K562 (cell line): ENCODE data around the gene MRPL11. TPM values are rescaled to one million over a fixed set of nuclear protein-coding genes. Genes with fewer than 3 reads are reported as not detected.

ENCODE experiments used
- ATAC-seq: fragments of 200-7000 bp; cut with Tn5 transposase; 3 replicates; pipeline ENCODE4 v1.9.1; 2020; ENCODE audit warnings: moderate library complexity
- BruUV-seq: library from RNA; stranded (reverse); fragments of 400-500 nt; replicated peaks from 2 replicates; lab custom pipeline; 2021; lab: Mats Ljungman, UMichigan
- CTCF ChIA-PET: fragments of 300-600 bp; formaldehyde crosslinking; extraction: SDS; loops from one replicate; lab custom pipeline; 2021; ENCODE audit warnings: low intra/inter-chr PET ratio; lab: Yijun Ruan, JAX
- POLR2A ChIA-PET: fragments of 300-600, 350-650 bp; sonication (Branson Sonifier 250); formaldehyde crosslinking; extraction: SDS; loops from one replicate; lab custom pipeline; 2021; ENCODE audit warnings: antibody characterized with exemption, inconsistent platforms; lab: Yijun Ruan, JAX
- DNase-seq, 4 experiments: peaks; one replicate each; pipeline versions ENCODE4 v3.0.0 to v3.0.0-alpha.2; 2011 to 2018; ENCODE audit warnings: low spot score in 3 of 4, mixed read lengths in 3 of 4; ENCODE audit errors: extremely low read depth in 1 of 4
- FAIRE-seq: peaks from 2 replicates; lab custom pipeline; 2011; peaks lifted over from hg19 to GRCh38; lab: Jason Lieb, UNC
- H2AFZ ChIP-seq: 2 replicates; pipeline ENCODE4 v1.6.0; 2011; ENCODE audit warnings: low read depth, low read length, control low read depth, inconsistent platforms
- H3K27ac ChIP-seq: fragments of 200-600 bp; 3 replicates; pipeline ENCODE4 v1.8.0; 2011; ENCODE audit warnings: low read depth, mild to moderate bottlenecking, control low read depth, inconsistent platforms, low read length, moderate library complexity, mixed read lengths; ENCODE audit errors: extremely low read depth
- H3K27me3 ChIP-seq, 2 experiments: fragments of 300-600 bp in 1 of 2; 2 replicates in 1 of 2; 3 replicates in 1 of 2; pipeline versions ENCODE4 v1.6.0 to v1.8.0; 2011; ENCODE audit warnings: inconsistent platforms in 2 of 2, low read length in 2 of 2, mild to moderate bottlenecking in 1 of 2, mixed read lengths in 1 of 2, moderate library complexity in 1 of 2; ENCODE audit not compliant: control insufficient read depth in 2 of 2, insufficient read depth in 2 of 2
- H3K36me3 ChIP-seq: fragments of 300-600 bp; 3 replicates; pipeline ENCODE4 v1.8.0; 2011; ENCODE audit warnings: mild to moderate bottlenecking, low read length, inconsistent platforms; ENCODE audit not compliant: control insufficient read depth, insufficient read depth
- H3K4me1 ChIP-seq, 2 experiments: fragments of 200-600 bp in 1 of 2; replicated peaks in 1 of 2; 2 replicates in 1 of 2; 3 replicates in 1 of 2; pipeline versions ENCODE4 v1.5.1 to v1.8.0; 2011; ENCODE audit warnings: inconsistent platforms in 2 of 2, low read length in 2 of 2, mild to moderate bottlenecking in 1 of 2, mixed read lengths in 1 of 2, moderate library complexity in 1 of 2; ENCODE audit not compliant: control insufficient read depth in 2 of 2, insufficient read depth in 2 of 2
- H3K4me2 ChIP-seq: 2 replicates; pipeline ENCODE4 v1.6.1; 2011; ENCODE audit warnings: low read length, control low read depth, inconsistent platforms, mixed read lengths; ENCODE audit not compliant: insufficient read depth
- H3K4me3 ChIP-seq: fragments of 200-600 bp; sonication (generic), shearing (Covaris generic); 2 replicates; pipeline ENCODE4 v1.5.1; 2016; ENCODE audit warnings: control low read depth, inconsistent platforms
- H3K79me2 ChIP-seq: fragments of 200-600 bp; 3 replicates; pipeline ENCODE4 v1.8.0; 2011; ENCODE audit warnings: low read length, inconsistent platforms; ENCODE audit not compliant: control insufficient read depth, insufficient read depth
- H3K9ac ChIP-seq, 2 experiments: 2 replicates each; pipeline versions ENCODE4 v1.6.0 to v1.6.1; 2011; ENCODE audit warnings: low read depth in 2 of 2, low read length in 2 of 2, control low read depth in 1 of 2, inconsistent platforms in 1 of 2, mild to moderate bottlenecking in 1 of 2, mixed read lengths in 1 of 2; ENCODE audit not compliant: insufficient read depth in 1 of 2
- H3K9me1 ChIP-seq: one replicate; pipeline ENCODE4 v1.6.0; 2011; ENCODE audit warnings: inconsistent platforms, mild to moderate bottlenecking, low read length, moderate library complexity; ENCODE audit not compliant: control insufficient read depth, insufficient read depth
- H3K9me3 ChIP-seq: replicated peaks from 2 replicates; pipeline ENCODE4 v1.5.1; 2011; ENCODE audit warnings: low read depth, low read length, inconsistent platforms; ENCODE audit not compliant: control insufficient read depth, insufficient read depth
- H4K20me1 ChIP-seq: replicated peaks from 2 replicates; pipeline ENCODE4 v1.6.1; 2011; ENCODE audit warnings: low read length, inconsistent platforms, mixed read lengths; ENCODE audit not compliant: control insufficient read depth, insufficient read depth
- EGR1 ChIP-seq: fragments of 450-650 bp; conservative IDR thresholded peaks from 2 replicates; pipeline ENCODE4 v1.6.1; 2017; ENCODE audit warnings: mild to moderate bottlenecking
- GATAD2B ChIP-seq: fragments of 450-650 bp; IDR thresholded peaks from 2 replicates; pipeline ENCODE4 v1.6.1; 2017; ENCODE audit warnings: mild to moderate bottlenecking, borderline replicate concordance
- RFX1 ChIP-seq: fragments of 450-650 bp; IDR thresholded peaks from 2 replicates; pipeline ENCODE4 v1.6.1; 2016; ENCODE audit warnings: mild to moderate bottlenecking, moderate library complexity
- TCF7 ChIP-seq: sonication (generic); IDR thresholded peaks from 2 replicates; pipeline ENCODE4 v1.6.1; 2016; ENCODE audit warnings: antibody characterized with exemption, borderline replicate concordance
- WGBS: fragments of 100-300 bp; shearing (Covaris generic); methylation state at CpG from one replicate; pipeline ENCODE4 v1.1.6; 2016; ENCODE audit warnings: low coverage, mixed read lengths; ENCODE audit not compliant: insufficient coverage; ENCODE audit errors: missing lambda C conversion rate; 5-methylcytosine and 5-hydroxymethylcytosine counted together
- in situ Hi-C: fragments of 300-500 bp; cut with MboI; formaldehyde crosslinking; loops from 4 replicates; pipeline ENCODE4 v1.15.0; 2018; ENCODE audit warnings: inconsistent platforms, mixed read lengths
- intact Hi-C: fragments of 100-400 bp; cut with micrococcal nuclease; formaldehyde crosslinking; loops from 2 replicates; pipeline ENCODE4 v1.14.2; 2022
- polyA plus RNA-seq, 8 experiments: library from polyadenylated mRNA; depleted of rRNA in 4 of 8; stranded (reverse) in 5 of 8; unstranded in 3 of 8; fragments of >200 nt; fragmentation: Nextera tagmentation in 2 of 8; fragmentation: Illumina TruSeq in 1 of 8; extraction: Ambion mirVana in 2 of 8; extraction: Trizol in 1 of 8; gene quantifications; 2 replicates each; pipeline versions ENCODE4 v1.2.1 to v1.2.3, GENCODE V29; 2011 to 2014; ENCODE audit warnings: inconsistent platforms in 1 of 8, missing spikeins in 1 of 8
- total RNA-seq, 7 experiments: library from RNA; depleted of rRNA in 6 of 7; stranded (reverse); fragments of >200 nt in 6 of 7; fragmentation: Illumina TruSeq in 2 of 7; extraction: Trizol in 2 of 7; gene quantifications; 2 replicates each; pipeline versions ENCODE4 v1.2.1 to v1.2.3, GENCODE V29; 2011 to 2021; ENCODE audit warnings: low replicate concordance in 1 of 7
- TF ChIP-seq, protein P1 (sequence below), 2 experiments: IDR thresholded peaks; 2 replicates each; pipeline ENCODE4 v1.6.1; 2012; ENCODE audit warnings: improper control_type of control experiment in 2 of 2, low read depth in 2 of 2, low read length in 2 of 2, borderline replicate concordance in 1 of 2
- TF ChIP-seq, protein P2 (sequence below): fragments of 200-800 bp; sonication (Bioruptor generic); IDR thresholded peaks from 2 replicates; pipeline ENCODE4 v1.6.1; 2017; ENCODE audit warnings: missing genetic modification characterization, missing compliant biosample characterization

The MRPL11 gene
- total and polyA plus RNA-seq, 9 of the 15 experiments (the other 6 are each of a cell fraction or from before 2014, with no cell fraction given): 33.0 to 173 (median 91.9) TPM

DNA sequence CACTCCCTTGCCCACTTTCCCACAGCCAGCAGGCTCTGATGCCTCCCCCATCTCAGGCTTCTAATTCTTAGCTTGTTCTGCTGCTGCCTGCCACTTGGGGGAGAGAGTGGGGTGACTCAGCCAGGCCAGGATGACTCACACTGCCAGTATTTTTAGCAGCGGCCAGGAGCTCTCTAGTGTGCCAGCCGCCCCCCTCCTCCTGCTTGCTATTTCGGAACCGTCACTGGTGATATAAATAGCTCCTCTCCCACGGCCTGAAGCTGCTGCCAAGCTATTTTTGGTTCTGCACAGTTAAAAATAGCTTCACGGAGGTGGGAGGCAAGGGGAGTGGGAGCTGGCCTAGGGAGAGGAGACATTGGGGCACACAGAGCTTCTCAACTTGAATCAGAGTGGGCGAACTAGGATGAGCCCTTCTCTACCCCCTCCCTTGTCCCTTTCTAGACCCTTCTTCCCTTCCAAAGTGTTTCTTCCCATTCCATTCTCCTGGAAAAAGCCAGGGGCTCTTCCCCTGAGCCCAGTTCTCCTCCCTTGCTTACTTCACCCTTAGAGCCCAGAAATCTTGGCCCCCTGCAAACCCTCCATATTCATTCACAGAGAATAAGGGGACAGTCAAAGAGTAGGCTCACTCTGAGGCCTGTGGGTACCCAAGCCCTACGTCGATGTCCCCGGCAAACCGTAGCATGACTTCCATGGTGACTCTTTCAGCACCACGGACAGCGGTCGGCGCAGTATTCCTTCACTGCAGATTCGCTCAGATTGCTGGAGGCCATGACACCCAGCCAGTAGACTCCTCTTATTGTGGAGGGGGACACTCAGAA lies 20.3 kb downstream of the MRPL11 start (continued):
- TF ChIP-seq, protein P1, sequence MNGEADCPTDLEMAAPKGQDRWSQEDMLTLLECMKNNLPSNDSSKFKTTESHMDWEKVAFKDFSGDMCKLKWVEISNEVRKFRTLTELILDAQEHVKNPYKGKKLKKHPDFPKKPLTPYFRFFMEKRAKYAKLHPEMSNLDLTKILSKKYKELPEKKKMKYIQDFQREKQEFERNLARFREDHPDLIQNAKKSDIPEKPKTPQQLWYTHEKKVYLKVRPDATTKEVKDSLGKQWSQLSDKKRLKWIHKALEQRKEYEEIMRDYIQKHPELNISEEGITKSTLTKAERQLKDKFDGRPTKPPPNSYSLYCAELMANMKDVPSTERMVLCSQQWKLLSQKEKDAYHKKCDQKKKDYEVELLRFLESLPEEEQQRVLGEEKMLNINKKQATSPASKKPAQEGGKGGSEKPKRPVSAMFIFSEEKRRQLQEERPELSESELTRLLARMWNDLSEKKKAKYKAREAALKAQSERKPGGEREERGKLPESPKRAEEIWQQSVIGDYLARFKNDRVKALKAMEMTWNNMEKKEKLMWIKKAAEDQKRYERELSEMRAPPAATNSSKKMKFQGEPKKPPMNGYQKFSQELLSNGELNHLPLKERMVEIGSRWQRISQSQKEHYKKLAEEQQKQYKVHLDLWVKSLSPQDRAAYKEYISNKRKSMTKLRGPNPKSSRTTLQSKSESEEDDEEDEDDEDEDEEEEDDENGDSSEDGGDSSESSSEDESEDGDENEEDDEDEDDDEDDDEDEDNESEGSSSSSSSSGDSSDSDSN (IDR thresholded peaks at IDR 0.05; ENCODE audit: borderline replicate concordance in 1 of 2, low read depth in 2 of 2, low read length in 2 of 2): no peak
- TF ChIP-seq, protein P2, sequence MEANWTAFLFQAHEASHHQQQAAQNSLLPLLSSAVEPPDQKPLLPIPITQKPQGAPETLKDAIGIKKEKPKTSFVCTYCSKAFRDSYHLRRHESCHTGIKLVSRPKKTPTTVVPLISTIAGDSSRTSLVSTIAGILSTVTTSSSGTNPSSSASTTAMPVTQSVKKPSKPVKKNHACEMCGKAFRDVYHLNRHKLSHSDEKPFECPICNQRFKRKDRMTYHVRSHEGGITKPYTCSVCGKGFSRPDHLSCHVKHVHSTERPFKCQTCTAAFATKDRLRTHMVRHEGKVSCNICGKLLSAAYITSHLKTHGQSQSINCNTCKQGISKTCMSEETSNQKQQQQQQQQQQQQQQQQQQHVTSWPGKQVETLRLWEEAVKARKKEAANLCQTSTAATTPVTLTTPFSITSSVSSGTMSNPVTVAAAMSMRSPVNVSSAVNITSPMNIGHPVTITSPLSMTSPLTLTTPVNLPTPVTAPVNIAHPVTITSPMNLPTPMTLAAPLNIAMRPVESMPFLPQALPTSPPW (CRISPR knock-in tag): peak; percentile 90
- no peak for TF ChIP-seq TCF7

DNA sequence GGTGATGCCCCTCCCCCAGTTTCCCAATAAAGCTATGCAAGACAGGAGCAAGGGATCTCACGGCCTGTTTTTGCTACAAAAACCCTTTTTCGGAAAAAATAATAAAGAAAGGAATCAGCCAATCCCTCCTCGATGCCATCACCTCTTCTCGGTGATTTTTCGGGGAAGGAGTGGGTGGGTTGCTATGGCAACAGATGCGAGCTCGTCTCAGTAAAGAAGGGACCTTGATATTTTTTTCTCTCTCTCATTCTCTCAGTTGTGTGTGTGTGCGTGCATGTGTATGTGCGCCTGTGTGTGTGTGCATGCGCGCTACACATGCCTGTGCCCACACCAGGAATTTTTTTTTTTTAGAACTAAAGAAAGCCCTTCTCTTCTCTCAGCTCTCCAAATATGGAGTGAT lies 21.6 kb downstream of the MRPL11 start:
- FAIRE-seq (no peak), DNase-seq (no peak)
- H3K27me3 ChIP-seq: peaks cover 11 to 28% of the 10 kb centered on the region in 2 experiments; a peak in 4 of 5 replicates
- ChIA-PET CTCF (no interaction called here), POLR2A (interaction anchor here (0.6 to 1.1 kb wide), 2 partner anchors 200 to 541 kb away, joined by 3 read pairs; partner anchors contain the start of genes PC and RBM14)
- no peaks in the 10 kb centered on the region for H3K9me3 ChIP-seq
- H3K9me1 ChIP-seq: peaks cover 6% of the 10 kb centered on the region
- H4K20me1 ChIP-seq: peaks cover 22% of the 10 kb centered on the region
- H3K9ac ChIP-seq: no peak overlapping the region
- no peak overlapping the region for H3K4me3 ChIP-seq
- in situ Hi-C loops: no loop called here
- H2AFZ ChIP-seq: no peak overlapping the region
- peaks cover 2 to 8% of the 10 kb centered on the region in 2 experiments; a peak in 2 of 5 replicates for H3K4me1 ChIP-seq
- H3K36me3 ChIP-seq: no peaks in the 10 kb centered on the region
- TF ChIP-seq GATAD2B (no peak), EGR1 (peak; percentile 81), RFX1 (peak; percentile 84)
- TF ChIP-seq, all 486 proteins: peak for 2
- intact Hi-C loops: no loop called here
- H3K27ac ChIP-seq: no peak overlapping the region
- H3K79me2 ChIP-seq: no peaks in the 10 kb centered on the region
- H3K4me2 ChIP-seq: no peak overlapping the region
- ATAC-seq: no peak
- BruUV-seq: no TSS peak
- WGBS: 2% methylated on average over 11 of the region's 11 CpGs
